H1 (cell line): ENCODE results near the gene NOP9. TPM values are rescaled to one million over a fixed set of nuclear protein-coding genes. Genes with fewer than 3 reads are reported as not detected.

Source experiments
- CTCF ChIA-PET: fragments of 300-600 bp; sonication (Branson Sonifier 250); formaldehyde crosslinking; loops from one replicate; lab custom pipeline; 2021; ENCODE audit not compliant: partially characterized antibody; lab: Charles Lee
- POLR2A ChIA-PET: fragments of 300-600 bp; sonication (Branson Sonifier 250); formaldehyde crosslinking; loops from one replicate; lab custom pipeline; 2021; ENCODE audit warnings: inconsistent platforms; ENCODE audit not compliant: partially characterized antibody; lab: Charles Lee
- DNase-seq, 2 experiments: peaks; one replicate each; pipeline versions ENCODE4 v3.0.0 to v3.0.0-alpha.2; 2010 to 2022; ENCODE audit warnings: low spot score in 2 of 2, low read depth in 1 of 2, mixed read lengths in 1 of 2
- FAIRE-seq: peaks from 2 replicates; lab custom pipeline; 2011; peaks lifted over from hg19 to GRCh38; lab: Jason Lieb, UNC
- H2AFZ ChIP-seq: 2 replicates; pipeline ENCODE4 v1.8.1; 2012; ENCODE audit warnings: low read length, inconsistent platforms
- H2AK5ac ChIP-seq: 2 replicates; pipeline ENCODE4 v1.6.1; 2013; ENCODE audit warnings: low read depth, low read length
- H2BK120ac ChIP-seq: replicated peaks from 2 replicates; pipeline ENCODE3; 2013; ENCODE audit warnings: low read depth, low read length, inconsistent platforms
- H2BK12ac ChIP-seq: 2 replicates; pipeline ENCODE4 v1.6.1; 2013; ENCODE audit warnings: low read depth, low read length
- H2BK15ac ChIP-seq: 2 replicates; pipeline ENCODE4 v1.6.1; 2013; ENCODE audit warnings: low read length
- H2BK20ac ChIP-seq: 2 replicates; pipeline ENCODE4 v1.6.1; 2013; ENCODE audit warnings: low read length
- H2BK5ac ChIP-seq: 2 replicates; pipeline ENCODE4 v1.6.1; 2013; ENCODE audit warnings: low read depth, low read length
- H3K14ac ChIP-seq: 2 replicates; pipeline ENCODE4 v1.6.1; 2013; ENCODE audit warnings: inconsistent platforms; ENCODE audit not compliant: insufficient read length
- H3K18ac ChIP-seq: 2 replicates; pipeline ENCODE4 v1.6.1; 2013; ENCODE audit warnings: low read length; ENCODE audit errors: extremely low read depth
- H3K23ac ChIP-seq: 2 replicates; pipeline ENCODE4 v1.6.1; 2013; ENCODE audit warnings: inconsistent platforms; ENCODE audit not compliant: insufficient read length
- H3K23me2 ChIP-seq: 2 replicates; pipeline ENCODE4 v1.6.1; 2013; ENCODE audit warnings: low read depth, low read length
- H3K27ac ChIP-seq: 2 replicates; pipeline ENCODE4 v1.6.1; 2011; ENCODE audit warnings: low read depth, low read length, inconsistent platforms
- H3K27me3 ChIP-seq, 4 experiments: replicated peaks in 1 of 4; 1 replicate in 1 of 4; 2 replicates in 3 of 4; pipeline versions ENCODE4 v1.6.1 to v1.8.1; 2011 to 2013; ENCODE audit warnings: low read length in 3 of 4, mild to moderate bottlenecking in 3 of 4, inconsistent platforms in 2 of 4, mixed read lengths in 2 of 4, moderate library complexity in 1 of 4; ENCODE audit not compliant: control insufficient read depth in 3 of 4, insufficient read depth in 3 of 4; ENCODE audit errors: extremely low read depth in 1 of 4
- H3K36me3 ChIP-seq, 4 experiments: 2 replicates each; pipeline versions ENCODE4 v1.6.1 to v1.8.1; 2011 to 2013; ENCODE audit warnings: mild to moderate bottlenecking in 4 of 4, low read length in 3 of 4, moderate library complexity in 2 of 4, control low read depth in 1 of 4, inconsistent platforms in 1 of 4; ENCODE audit not compliant: insufficient read depth in 4 of 4, control insufficient read depth in 2 of 4
- H3K4ac ChIP-seq: replicated peaks from 2 replicates; pipeline ENCODE3; 2013; ENCODE audit warnings: low read length, low read depth, mixed read lengths, inconsistent platforms; ENCODE audit not compliant: insufficient read length
- H3K4me1 ChIP-seq, 4 experiments: replicated peaks in 1 of 4; 1 replicate in 1 of 4; 2 replicates in 3 of 4; pipeline versions ENCODE4 v1.6.1 to v1.8.1; 2011 to 2013; ENCODE audit warnings: low read length in 3 of 4, inconsistent platforms in 2 of 4, mixed read lengths in 1 of 4; ENCODE audit not compliant: insufficient read depth in 4 of 4, control insufficient read depth in 3 of 4
- H3K4me2 ChIP-seq, 2 experiments: 2 replicates each; pipeline versions ENCODE4 v1.6.1 to v1.8.1; 2011 to 2013; ENCODE audit warnings: low read depth in 2 of 2, low read length in 2 of 2, control low read depth in 1 of 2, inconsistent platforms in 1 of 2, mild to moderate bottlenecking in 1 of 2; ENCODE audit not compliant: insufficient read depth in 1 of 2
- H3K4me3 ChIP-seq, 4 experiments: fragments of 200-600, 300-600 bp in 1 of 4; sonication (generic), shearing (Covaris generic), sonication (Bioruptor Twin) in 1 of 4; 2 replicates each; pipeline versions ENCODE4 v1.5.1 to v1.8.1; 2011 to 2016; ENCODE audit warnings: low read length in 4 of 4, low read depth in 3 of 4, control low read depth in 2 of 4, inconsistent platforms in 2 of 4, mild to moderate bottlenecking in 2 of 4, mixed read lengths in 1 of 4, moderate library complexity in 1 of 4; ENCODE audit not compliant: insufficient read depth in 2 of 4; ENCODE audit errors: extremely low read depth in 1 of 4
- H3K56ac ChIP-seq: replicated peaks from 2 replicates; pipeline ENCODE3; 2013; ENCODE audit warnings: low read depth, mild to moderate bottlenecking, mixed read lengths, low read length, inconsistent platforms; ENCODE audit not compliant: insufficient read length
- H3K79me1 ChIP-seq: 2 replicates; pipeline ENCODE4 v1.6.1; 2013; ENCODE audit warnings: low read depth, low read length, control low read depth
- H3K79me2 ChIP-seq, 2 experiments: 2 replicates each; pipeline versions ENCODE4 v1.6.1 to v1.8.1; 2012 to 2013; ENCODE audit warnings: low read length in 2 of 2, mild to moderate bottlenecking in 2 of 2, inconsistent platforms in 1 of 2; ENCODE audit not compliant: insufficient read depth in 2 of 2, control insufficient read depth in 1 of 2
- H3K9ac ChIP-seq, 4 experiments: replicated peaks in 1 of 4; 1 replicate in 1 of 4; 2 replicates in 3 of 4; pipeline versions ENCODE4 v1.6.1 to v1.8.1; 2011 to 2013; ENCODE audit warnings: low read depth in 3 of 4, low read length in 3 of 4, control low read depth in 2 of 4, mild to moderate bottlenecking in 2 of 4, moderate library complexity in 2 of 4, inconsistent platforms in 1 of 4; ENCODE audit errors: extremely low read depth in 1 of 4
- H3K9me3 ChIP-seq, 2 experiments: 2 replicates each; pipeline versions ENCODE4 v1.6.1 to v1.8.1; 2012 to 2013; ENCODE audit warnings: mild to moderate bottlenecking in 2 of 2, moderate library complexity in 2 of 2, control low read depth in 1 of 2, inconsistent platforms in 1 of 2, low read depth in 1 of 2, low read length in 1 of 2, mixed read lengths in 1 of 2; ENCODE audit not compliant: insufficient read depth in 2 of 2
- H4K20me1 ChIP-seq, 2 experiments: replicated peaks in 1 of 2; 2 replicates each; pipeline versions ENCODE3 to v1.8.1; 2011 to 2013; ENCODE audit warnings: inconsistent platforms in 2 of 2, low read length in 2 of 2, mild to moderate bottlenecking in 1 of 2; ENCODE audit not compliant: insufficient read depth in 2 of 2, control insufficient read depth in 1 of 2
- H4K5ac ChIP-seq: 2 replicates; pipeline ENCODE4 v1.6.1; 2013; ENCODE audit warnings: low read length, low read depth, mixed read lengths, inconsistent platforms; ENCODE audit not compliant: insufficient read length
- H4K8ac ChIP-seq: 2 replicates; pipeline ENCODE4 v1.8.0; 2013; ENCODE audit warnings: mild to moderate bottlenecking, moderate library complexity, low read length, inconsistent platforms; ENCODE audit not compliant: insufficient read depth; ENCODE audit errors: extremely low read depth
- H4K91ac ChIP-seq: replicated peaks from 2 replicates; pipeline ENCODE3; 2013; ENCODE audit warnings: low read length, mixed read lengths, inconsistent platforms; ENCODE audit not compliant: insufficient read length
- CEBPB ChIP-seq: IDR thresholded peaks from 2 replicates; pipeline ENCODE4 v1.6.1; 2012; ENCODE audit warnings: low read depth, low read length
- CREB1 ChIP-seq: IDR thresholded peaks from 2 replicates; pipeline ENCODE4 v1.6.1; 2012; ENCODE audit warnings: inconsistent platforms
- CTBP2 ChIP-seq: IDR thresholded peaks from 2 replicates; pipeline ENCODE4 v1.7.0; 2011; ENCODE audit warnings: borderline replicate concordance, mild to moderate bottlenecking, moderate library complexity, mixed read lengths, low read length; ENCODE audit not compliant: insufficient read depth, insufficient read length
- MAFK ChIP-seq: IDR thresholded peaks from 2 replicates; pipeline ENCODE4 v1.6.1; 2012; ENCODE audit warnings: low read depth, mild to moderate bottlenecking, improper control_type of control experiment, low read length
- MAX ChIP-seq: IDR thresholded peaks from 2 replicates; pipeline ENCODE4 v1.6.1; 2012; ENCODE audit warnings: inconsistent platforms
- POLR2AphosphoS5 ChIP-seq: IDR thresholded peaks from 2 replicates; pipeline ENCODE4 v1.6.1; 2011; ENCODE audit warnings: low read depth, low read length
- RNF2 ChIP-seq: fragments of 200-900, 300-1000 bp; sonication (generic); IDR thresholded peaks from 2 replicates; pipeline ENCODE4 v1.7.1; 2016; ENCODE audit warnings: borderline replicate concordance, low read depth, mild to moderate bottlenecking, antibody characterized with exemption, low read length; ENCODE audit not compliant: poor library complexity, severe bottlenecking; ENCODE audit errors: missing control alignments
- SIN3A ChIP-seq, 2 experiments: IDR thresholded peaks in 1 of 2; conservative IDR thresholded peaks in 1 of 2; 2 replicates each; pipeline ENCODE4 v1.6.1; 2011 to 2012; ENCODE audit warnings: low read length in 2 of 2, improper control_type of control experiment in 1 of 2, low read depth in 1 of 2, mild to moderate bottlenecking in 1 of 2
- SP1 ChIP-seq: IDR thresholded peaks from 2 replicates; pipeline ENCODE4 v1.6.1; 2011; ENCODE audit warnings: low read depth, low read length
- SP2 ChIP-seq: IDR thresholded peaks from 2 replicates; pipeline ENCODE4 v1.6.1; 2012; ENCODE audit warnings: mild to moderate bottlenecking, low read length, inconsistent platforms
- SP4 ChIP-seq: IDR thresholded peaks from 2 replicates; pipeline ENCODE4 v1.6.1; 2012; ENCODE audit warnings: low read length, inconsistent platforms
- SUZ12 ChIP-seq: fragments of 200-600 bp; sonication (generic); IDR thresholded peaks from 2 replicates; pipeline ENCODE4 v1.6.1; 2012; ENCODE audit warnings: mild to moderate bottlenecking, inconsistent platforms, low read length, moderate library complexity, mixed read lengths
- WGBS, 2 experiments: shearing (Covaris generic) in 1 of 2; methylation state at CpG; one replicate each; pipeline versions ENCODE4 v1.1.6 to v1.1.7; 2013 to 2015; ENCODE audit warnings: low lambda C conversion rate in 2 of 2, mixed read lengths in 2 of 2, inconsistent platforms in 1 of 2, low coverage in 1 of 2, missing lambda C conversion rate in 1 of 2; ENCODE audit not compliant: insufficient replicate concordance in 2 of 2, insufficient coverage in 1 of 2, insufficient read length in 1 of 2; ENCODE audit errors: extremely low coverage in 1 of 2, missing lambda C conversion rate in 1 of 2; 5-methylcytosine and 5-hydroxymethylcytosine counted together
- polyA plus RNA-seq, 7 experiments: library from polyadenylated mRNA; depleted of rRNA in 3 of 7; stranded (reverse) in 5 of 7; unstranded in 2 of 7; fragments of >200 nt in 5 of 7; fragments of 200-250 nt in 2 of 7; gene quantifications; 1 replicate in 5 of 7; 2 replicates in 1 of 7; 4 replicates in 1 of 7; pipeline versions ENCODE4 v1.2.1 to v1.2.3, GENCODE V29; 2011 to 2013; ENCODE audit warnings: missing spikeins in 2 of 7, mixed read lengths in 2 of 7
- total RNA-seq: library from RNA; stranded (reverse); fragmentation: NEBNext Ultra II Directional; extraction: Animal tissue kit (Norgen Biotek cat#: 25700); gene quantifications from 2 replicates; pipeline ENCODE4 v1.2.1, GENCODE V29; 2021

NOP9 gene
- total and polyA plus RNA-seq, 2 of the 8 experiments (the other 6 are each of a cell fraction or from before 2014, with no cell fraction given) = 17.8 to 34.8 TPM

GRCh38 chr14:24312736-24313507, 13.3 kb downstream of the NOP9 start:
- no peak overlapping the region for H4K5ac ChIP-seq
- TF ChIP-seq SIN3A (conservative IDR thresholded peaks at IDR 0.05 in 1 of 2, IDR thresholded peaks at IDR 0.05 in 1 of 2; ENCODE audit: low read depth in 1 of 2, low read length in 2 of 2) (no peak), CTBP2 (no peak), CEBPB (no peak), SP1 (no peak), RNF2 (no peak), SP4 (no peak), MAFK (no peak), SUZ12 (no peak), CREB1 (no peak), SP2 (no peak), MAX (no peak), POLR2AphosphoS5 (no peak)

More at GRCh38 chr14:24312736-24313507, 13.3 kb downstream of the NOP9 start:
- no peak overlapping the region for H2BK120ac ChIP-seq
- H3K27me3 ChIP-seq = peaks cover 0 to 20% (median 15%) of the 10 kb centered on the region in 4 experiments; a peak in 6 of 7 replicates
- H2BK15ac ChIP-seq = no peak overlapping the region
- no peak overlapping the region for H2BK12ac ChIP-seq
- no peak overlapping the region for H3K4ac ChIP-seq
- H3K9ac ChIP-seq = no peak overlapping the region
- no peaks in the 10 kb centered on the region; a peak in 1 of 4 replicates for H3K9me3 ChIP-seq
- H3K23ac ChIP-seq = no peak overlapping the region
- H3K14ac ChIP-seq = no peak overlapping the region
- H2BK5ac ChIP-seq = no peak overlapping the region
- no peaks in the 10 kb centered on the region; a peak in 2 of 7 replicates for H3K4me1 ChIP-seq
- peaks cover 0 to 10% (median 1%) of the 10 kb centered on the region in 4 experiments; a peak in 3 of 8 replicates for H3K36me3 ChIP-seq
- H3K18ac ChIP-seq = no peak overlapping the region
- H4K8ac ChIP-seq = no peak overlapping the region
- no peaks in the 10 kb centered on the region for H3K79me1 ChIP-seq
- H3K4me2 ChIP-seq = no peak overlapping the region
- peaks cover 1% of the 10 kb centered on the region; the same call in 1 of the 2 replicates for H3K23me2 ChIP-seq
- FAIRE-seq = no peak
- DNase-seq = no peak
- H3K56ac ChIP-seq = no peak overlapping the region
- H3K4me3 ChIP-seq = no peak overlapping the region
- no peak overlapping the region for H3K27ac ChIP-seq
- ChIA-PET CTCF (interaction anchor here (1.4 to 15.8 kb wide), 4 partner anchors 10 to 18 kb away, joined by 3 to 173 read pairs (median 10); partner anchors contain the start of gene ADCY4), POLR2A (interaction anchor here (0.8 to 5.1 kb wide), 6 partner anchors 9 to 118 kb away, joined by 3 to 35 read pairs (median 4); partner anchors contain the start of genes DHRS1, NOP9, RABGGTA and TINF2)
- H2BK20ac ChIP-seq = no peak overlapping the region
- 93% methylated on average over 9 of the region's 9 CpGs; no CpG with 5 or more reads in 1 of the 2 experiments for WGBS, 2 experiments
- H2AK5ac ChIP-seq = no peak overlapping the region
- H2AFZ ChIP-seq = no peak overlapping the region
- no peak overlapping the region for H4K91ac ChIP-seq
- peaks cover 2 to 6% of the 10 kb centered on the region in 2 experiments for H4K20me1 ChIP-seq
- H3K79me2 ChIP-seq = no peaks in the 10 kb centered on the region
